GM12878 (cell line): ENCODE data around the gene TWF1. TPM values are rescaled to one million over a fixed set of nuclear protein-coding genes. Genes with fewer than 3 reads are reported as not detected.

Experiments used
- ATAC-seq: fragments of 200-7000 bp; cut with Tn5 transposase; 3 replicates; pipeline ENCODE4 v1.9.1; 2020; ENCODE audit warnings: mild to moderate bottlenecking, moderate library complexity
- BruUV-seq: library from RNA; stranded (reverse); fragments of 400-500 nt; replicated peaks from 2 replicates; lab custom pipeline; 2021; lab: Mats Ljungman, UMichigan
- CTCF ChIA-PET: fragments of 300-600 bp; sonication (Branson Sonifier 250); formaldehyde crosslinking; extraction: SDS; loops from one replicate; lab custom pipeline; 2021; ENCODE audit warnings: inconsistent platforms; lab: Yijun Ruan, JAX
- POLR2A ChIA-PET: fragments of 350-600 bp; formaldehyde crosslinking; extraction: SDS; loops from one replicate; lab custom pipeline; 2021; ENCODE audit warnings: inconsistent platforms; lab: Charles Lee
- RAD21 ChIA-PET: fragments of 300-600 bp; sonication (Branson Sonifier 250); formaldehyde crosslinking; loops from one replicate; lab custom pipeline; 2023; ENCODE audit warnings: antibody characterized with exemption; ENCODE audit not compliant: unreplicated experiment; lab: Charles Lee
- SMC1A ChIA-PET: fragments of 300-600 bp; sonication (Branson Sonifier 250); formaldehyde crosslinking; loops from one replicate; lab custom pipeline; 2023; ENCODE audit not compliant: unreplicated experiment, uncharacterized antibody; lab: Charles Lee
- DNase-seq: peaks from one replicate; pipeline ENCODE4 v3.0.0-alpha.2; 2011; ENCODE audit warnings: low read depth, low spot score
- FAIRE-seq: peaks from 3 replicates; lab custom pipeline; 2011; peaks lifted over from hg19 to GRCh38; lab: Jason Lieb, UNC
- H2AFZ ChIP-seq: 2 replicates; pipeline ENCODE4 v1.6.0; 2011; ENCODE audit warnings: low read depth, low read length, control low read depth; ENCODE audit not compliant: control insufficient read depth
- H3K27ac ChIP-seq: 2 replicates; pipeline ENCODE4 v1.5.1; 2011; ENCODE audit warnings: control low read depth; ENCODE audit not compliant: control insufficient read depth, insufficient read depth
- H3K27me3 ChIP-seq, 2 experiments: replicated peaks in 1 of 2; 2 replicates each; pipeline versions ENCODE4 v1.6.0 to v1.6.1; 2011; ENCODE audit warnings: low read length in 1 of 2; ENCODE audit not compliant: control insufficient read depth in 2 of 2, insufficient read depth in 2 of 2
- H3K36me3 ChIP-seq, 2 experiments: 2 replicates each; pipeline ENCODE4 v1.5.1; 2011; ENCODE audit warnings: low read length in 1 of 2; ENCODE audit not compliant: control insufficient read depth in 2 of 2, insufficient read depth in 2 of 2
- H3K4me1 ChIP-seq: 2 replicates; pipeline ENCODE4 v1.6.1; 2011; ENCODE audit warnings: mild to moderate bottlenecking, low read length, moderate library complexity, mixed read lengths; ENCODE audit not compliant: control insufficient read depth, insufficient read depth
- H3K4me2 ChIP-seq: 2 replicates; pipeline ENCODE4 v1.6.0; 2011; ENCODE audit warnings: control low read depth; ENCODE audit not compliant: control insufficient read depth, insufficient read depth
- H3K4me3 ChIP-seq: fragments of 200-600 bp; sonication (generic); 2 replicates; pipeline ENCODE4 v1.5.1; 2016
- H3K79me2 ChIP-seq: 2 replicates; pipeline ENCODE4 v1.6.0; 2011; ENCODE audit warnings: low read length; ENCODE audit not compliant: control insufficient read depth, insufficient read depth
- H3K9ac ChIP-seq: 2 replicates; pipeline ENCODE4 v1.8.0; 2011; ENCODE audit warnings: low read length, control low read depth, mixed read lengths; ENCODE audit not compliant: control insufficient read depth, insufficient read depth
- H3K9me3 ChIP-seq: replicated peaks from 3 replicates; pipeline ENCODE4 v1.5.1; 2011; ENCODE audit warnings: mild to moderate bottlenecking, low read length; ENCODE audit not compliant: control insufficient read depth, insufficient read depth
- H4K20me1 ChIP-seq: 2 replicates; pipeline ENCODE4 v1.6.0; 2011; ENCODE audit not compliant: control insufficient read depth, insufficient read depth
- HDGF ChIP-seq: fragments of 450-650 bp; IDR thresholded peaks from 2 replicates; pipeline ENCODE4 v1.6.1; 2016; ENCODE audit warnings: antibody characterized with exemption
- MTA3 ChIP-seq: IDR thresholded peaks from 2 replicates; pipeline ENCODE4 v1.6.1; 2012; ENCODE audit warnings: low read length, inconsistent platforms, borderline replicate concordance
- MXI1 ChIP-seq: fragments of 150-350 bp; IDR thresholded peaks from 2 replicates; pipeline ENCODE4 v1.6.1; 2011; ENCODE audit warnings: low read depth, mild to moderate bottlenecking, inconsistent platforms, low read length, improper control_type of control experiment
- NR2C2 ChIP-seq: IDR thresholded peaks from 2 replicates; pipeline ENCODE4 v1.6.1; 2011; ENCODE audit warnings: borderline replicate concordance, low read depth; ENCODE audit not compliant: control insufficient read depth, insufficient read length
- PML ChIP-seq: IDR thresholded peaks from 2 replicates; pipeline ENCODE4 v1.6.1; 2012; ENCODE audit warnings: low read length, inconsistent platforms
- SMAD5 ChIP-seq: IDR thresholded peaks from 2 replicates; pipeline ENCODE4 v1.6.1; 2016; ENCODE audit warnings: antibody characterized with exemption, low read depth
- WGBS: methylation state at CpG from one replicate; pipeline ENCODE4 v1.1.6; 2016; ENCODE audit warnings: low lambda C conversion rate; ENCODE audit not compliant: insufficient replicate concordance, insufficient coverage; ENCODE audit errors: missing lambda C conversion rate; 5-methylcytosine and 5-hydroxymethylcytosine counted together
- in situ Hi-C: fragments of 300-500 bp; cut with MboI; formaldehyde crosslinking; loops from 9 replicates; pipeline ENCODE4 v1.14.3; 2018; ENCODE audit warnings: mixed read lengths
- intact Hi-C: fragments of 100-400 bp; cut with micrococcal nuclease; formaldehyde crosslinking; loops from one replicate; pipeline ENCODE4 v1.14.2; 2022; ENCODE audit not compliant: unreplicated experiment
- polyA plus RNA-seq, 11 experiments: library from polyadenylated mRNA; depleted of rRNA in 4 of 11; unstranded in 6 of 11; stranded (reverse) in 5 of 11; fragments of >200 nt; fragmentation: Nextera tagmentation in 4 of 11; fragmentation: Illumina TruSeq in 1 of 11; extraction: Ambion mirVana in 4 of 11; extraction: Trizol in 1 of 11; gene quantifications; 1 replicate in 1 of 11; 2 replicates in 10 of 11; pipeline versions ENCODE4 v1.2.1 to v1.2.3, GENCODE V29; 2011 to 2016; ENCODE audit warnings: inconsistent platforms in 2 of 11, missing spikeins in 2 of 11, low read depth in 1 of 11
- total RNA-seq, 4 experiments: library from RNA; depleted of rRNA in 3 of 4; stranded (reverse); fragments of >200 nt in 3 of 4; fragmentation: Illumina TruSeq in 1 of 4; extraction: Trizol in 1 of 4; gene quantifications; 2 replicates each; pipeline versions ENCODE4 v1.2.1 to v1.2.3, GENCODE V29; 2013 to 2021
- TF ChIP-seq, protein P1 (sequence below): fragments of 450-650 bp; IDR thresholded peaks from 2 replicates; pipeline ENCODE4 v1.6.1; 2017; ENCODE audit warnings: low read depth, mild to moderate bottlenecking, moderate library complexity
- TF ChIP-seq, protein P2 (sequence below): IDR thresholded peaks from 2 replicates; pipeline ENCODE4 v1.6.1; 2012; ENCODE audit warnings: improper control_type of control experiment, low read depth, low read length; ENCODE audit not compliant: insufficient replicate concordance
- TF ChIP-seq, protein P3 (sequence below): fragments of 450-650 bp; IDR thresholded peaks from 2 replicates; pipeline ENCODE4 v1.6.1; 2017; ENCODE audit warnings: mild to moderate bottlenecking, moderate library complexity

The TWF1 gene
- total and polyA plus RNA-seq, 10 of the 15 experiments (the other 5 are each of a cell fraction or from before 2014, with no cell fraction given): 8.7 to 23.5 (median 18.4) TPM

DNA sequence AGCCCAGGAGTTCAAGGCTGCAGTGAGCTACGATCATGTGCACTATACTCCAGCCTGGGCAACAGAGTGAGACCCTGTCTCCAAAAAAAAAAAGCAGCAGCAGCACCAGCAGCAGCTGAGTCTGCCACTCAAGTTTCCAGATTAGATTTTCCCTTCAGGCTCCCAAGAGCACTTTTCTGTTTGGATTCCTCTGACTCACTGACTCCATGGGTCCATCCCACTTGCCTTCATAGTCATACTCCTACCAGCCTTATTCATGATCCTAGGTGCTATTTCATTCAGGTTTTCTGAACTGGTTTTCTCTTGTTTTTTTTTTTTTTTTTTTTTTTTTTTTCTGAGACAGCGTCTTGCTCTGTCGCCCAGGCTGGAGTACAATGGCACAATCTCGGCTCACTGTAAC, 6.8 kb upstream of the TWF1 start (continued):
- TF ChIP-seq SMAD5 (no peak), NR2C2 (no peak)
- TF ChIP-seq, all 136 proteins: peak for 0

DNA sequence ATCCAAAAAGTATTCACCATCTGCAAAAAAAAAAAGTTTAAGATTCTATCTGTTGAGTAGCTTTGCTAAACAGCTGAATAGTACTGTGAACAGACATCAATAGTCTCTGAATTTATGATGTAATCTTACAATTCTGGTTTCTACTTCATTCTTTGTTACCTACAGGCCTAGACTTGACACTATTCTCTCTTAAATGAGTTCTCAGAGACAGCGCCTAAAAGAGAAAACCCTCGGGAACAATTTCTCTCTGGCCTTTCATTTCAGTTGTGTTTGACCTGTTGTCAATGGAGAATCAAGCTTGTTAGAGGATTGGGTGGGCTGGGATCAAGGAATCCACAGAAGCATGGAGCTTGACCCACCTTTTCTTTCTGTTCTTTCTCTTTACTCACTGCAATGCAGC, 5.9 kb upstream of the TWF1 start:
- H3K27me3 ChIP-seq: no peaks in the 10 kb centered on the region
- H3K4me2 ChIP-seq: no peak overlapping the region
- ChIA-PET RAD21 (no interaction called here), CTCF (no interaction called here), SMC1A (no interaction called here), POLR2A (no interaction called here)
- H4K20me1 ChIP-seq: no peaks in the 10 kb centered on the region
- no peak for TF ChIP-seq MXI1
- TF ChIP-seq, protein P1, sequence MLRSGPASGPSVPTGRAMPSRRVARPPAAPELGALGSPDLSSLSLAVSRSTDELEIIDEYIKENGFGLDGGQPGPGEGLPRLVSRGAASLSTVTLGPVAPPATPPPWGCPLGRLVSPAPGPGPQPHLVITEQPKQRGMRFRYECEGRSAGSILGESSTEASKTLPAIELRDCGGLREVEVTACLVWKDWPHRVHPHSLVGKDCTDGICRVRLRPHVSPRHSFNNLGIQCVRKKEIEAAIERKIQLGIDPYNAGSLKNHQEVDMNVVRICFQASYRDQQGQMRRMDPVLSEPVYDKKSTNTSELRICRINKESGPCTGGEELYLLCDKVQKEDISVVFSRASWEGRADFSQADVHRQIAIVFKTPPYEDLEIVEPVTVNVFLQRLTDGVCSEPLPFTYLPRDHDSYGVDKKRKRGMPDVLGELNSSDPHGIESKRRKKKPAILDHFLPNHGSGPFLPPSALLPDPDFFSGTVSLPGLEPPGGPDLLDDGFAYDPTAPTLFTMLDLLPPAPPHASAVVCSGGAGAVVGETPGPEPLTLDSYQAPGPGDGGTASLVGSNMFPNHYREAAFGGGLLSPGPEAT: no peak
- TF ChIP-seq, protein P2, sequence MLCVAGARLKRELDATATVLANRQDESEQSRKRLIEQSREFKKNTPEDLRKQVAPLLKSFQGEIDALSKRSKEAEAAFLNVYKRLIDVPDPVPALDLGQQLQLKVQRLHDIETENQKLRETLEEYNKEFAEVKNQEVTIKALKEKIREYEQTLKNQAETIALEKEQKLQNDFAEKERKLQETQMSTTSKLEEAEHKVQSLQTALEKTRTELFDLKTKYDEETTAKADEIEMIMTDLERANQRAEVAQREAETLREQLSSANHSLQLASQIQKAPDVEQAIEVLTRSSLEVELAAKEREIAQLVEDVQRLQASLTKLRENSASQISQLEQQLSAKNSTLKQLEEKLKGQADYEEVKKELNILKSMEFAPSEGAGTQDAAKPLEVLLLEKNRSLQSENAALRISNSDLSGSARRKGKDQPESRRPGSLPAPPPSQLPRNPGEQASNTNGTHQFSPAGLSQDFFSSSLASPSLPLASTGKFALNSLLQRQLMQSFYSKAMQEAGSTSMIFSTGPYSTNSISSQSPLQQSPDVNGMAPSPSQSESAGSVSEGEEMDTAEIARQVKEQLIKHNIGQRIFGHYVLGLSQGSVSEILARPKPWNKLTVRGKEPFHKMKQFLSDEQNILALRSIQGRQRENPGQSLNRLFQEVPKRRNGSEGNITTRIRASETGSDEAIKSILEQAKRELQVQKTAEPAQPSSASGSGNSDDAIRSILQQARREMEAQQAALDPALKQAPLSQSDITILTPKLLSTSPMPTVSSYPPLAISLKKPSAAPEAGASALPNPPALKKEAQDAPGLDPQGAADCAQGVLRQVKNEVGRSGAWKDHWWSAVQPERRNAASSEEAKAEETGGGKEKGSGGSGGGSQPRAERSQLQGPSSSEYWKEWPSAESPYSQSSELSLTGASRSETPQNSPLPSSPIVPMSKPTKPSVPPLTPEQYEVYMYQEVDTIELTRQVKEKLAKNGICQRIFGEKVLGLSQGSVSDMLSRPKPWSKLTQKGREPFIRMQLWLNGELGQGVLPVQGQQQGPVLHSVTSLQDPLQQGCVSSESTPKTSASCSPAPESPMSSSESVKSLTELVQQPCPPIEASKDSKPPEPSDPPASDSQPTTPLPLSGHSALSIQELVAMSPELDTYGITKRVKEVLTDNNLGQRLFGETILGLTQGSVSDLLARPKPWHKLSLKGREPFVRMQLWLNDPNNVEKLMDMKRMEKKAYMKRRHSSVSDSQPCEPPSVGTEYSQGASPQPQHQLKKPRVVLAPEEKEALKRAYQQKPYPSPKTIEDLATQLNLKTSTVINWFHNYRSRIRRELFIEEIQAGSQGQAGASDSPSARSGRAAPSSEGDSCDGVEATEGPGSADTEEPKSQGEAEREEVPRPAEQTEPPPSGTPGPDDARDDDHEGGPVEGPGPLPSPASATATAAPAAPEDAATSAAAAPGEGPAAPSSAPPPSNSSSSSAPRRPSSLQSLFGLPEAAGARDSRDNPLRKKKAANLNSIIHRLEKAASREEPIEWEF: no peak
- no peak for TF ChIP-seq MTA3
- TF ChIP-seq PML: no peak
- no peak for TF ChIP-seq HDGF
- TF ChIP-seq, protein P3, sequence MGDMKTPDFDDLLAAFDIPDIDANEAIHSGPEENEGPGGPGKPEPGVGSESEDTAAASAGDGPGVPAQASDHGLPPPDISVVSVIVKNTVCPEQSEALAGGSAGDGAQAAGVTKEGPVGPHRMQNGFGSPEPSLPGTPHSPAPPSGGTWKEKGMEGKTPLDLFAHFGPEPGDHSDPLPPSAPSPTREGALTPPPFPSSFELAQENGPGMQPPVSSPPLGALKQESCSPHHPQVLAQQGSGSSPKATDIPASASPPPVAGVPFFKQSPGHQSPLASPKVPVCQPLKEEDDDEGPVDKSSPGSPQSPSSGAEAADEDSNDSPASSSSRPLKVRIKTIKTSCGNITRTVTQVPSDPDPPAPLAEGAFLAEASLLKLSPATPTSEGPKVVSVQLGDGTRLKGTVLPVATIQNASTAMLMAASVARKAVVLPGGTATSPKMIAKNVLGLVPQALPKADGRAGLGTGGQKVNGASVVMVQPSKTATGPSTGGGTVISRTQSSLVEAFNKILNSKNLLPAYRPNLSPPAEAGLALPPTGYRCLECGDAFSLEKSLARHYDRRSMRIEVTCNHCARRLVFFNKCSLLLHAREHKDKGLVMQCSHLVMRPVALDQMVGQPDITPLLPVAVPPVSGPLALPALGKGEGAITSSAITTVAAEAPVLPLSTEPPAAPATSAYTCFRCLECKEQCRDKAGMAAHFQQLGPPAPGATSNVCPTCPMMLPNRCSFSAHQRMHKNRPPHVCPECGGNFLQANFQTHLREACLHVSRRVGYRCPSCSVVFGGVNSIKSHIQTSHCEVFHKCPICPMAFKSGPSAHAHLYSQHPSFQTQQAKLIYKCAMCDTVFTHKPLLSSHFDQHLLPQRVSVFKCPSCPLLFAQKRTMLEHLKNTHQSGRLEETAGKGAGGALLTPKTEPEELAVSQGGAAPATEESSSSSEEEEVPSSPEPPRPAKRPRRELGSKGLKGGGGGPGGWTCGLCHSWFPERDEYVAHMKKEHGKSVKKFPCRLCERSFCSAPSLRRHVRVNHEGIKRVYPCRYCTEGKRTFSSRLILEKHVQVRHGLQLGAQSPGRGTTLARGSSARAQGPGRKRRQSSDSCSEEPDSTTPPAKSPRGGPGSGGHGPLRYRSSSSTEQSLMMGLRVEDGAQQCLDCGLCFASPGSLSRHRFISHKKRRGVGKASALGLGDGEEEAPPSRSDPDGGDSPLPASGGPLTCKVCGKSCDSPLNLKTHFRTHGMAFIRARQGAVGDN: no peak
- ATAC-seq: no peak
- H2AFZ ChIP-seq: no peak overlapping the region
- no peak overlapping the region for H3K4me3 ChIP-seq
- no peak for DNase-seq
- H3K9me3 ChIP-seq: no peaks in the 10 kb centered on the region
- no peaks in the 10 kb centered on the region for H3K79me2 ChIP-seq
- intact Hi-C loops (no loop called here), in situ Hi-C loops (no loop called here)
- no peaks in the 10 kb centered on the region for H3K36me3 ChIP-seq
- no TSS peak for BruUV-seq
- H3K4me1 ChIP-seq: no peaks in the 10 kb centered on the region
- FAIRE-seq: no peak
- 70% methylated on average over 2 of the region's 2 CpGs for WGBS
- no peak overlapping the region for H3K9ac ChIP-seq
- no peak overlapping the region for H3K27ac ChIP-seq
